GM23338 (cell line): Measurements from ENCODE around the gene CCDC127. TPM values are rescaled to one million over a fixed set of nuclear protein-coding genes. Genes with fewer than 3 reads are reported as not detected.

Experiments used
- ATAC-seq: fragments of 200-7000 bp; cut with Tn5 transposase; 3 replicates; pipeline ENCODE4 v1.9.1; 2020
- DNase-seq: peaks from one replicate; pipeline ENCODE4 v3.0.0-alpha.2; 2015; ENCODE audit warnings: low spot score
- H2AFZ ChIP-seq: fragments of 200-600 bp; sonication (generic); 2 replicates; pipeline ENCODE4 v1.8.0; 2016; ENCODE audit warnings: antibody characterized with exemption, mild to moderate bottlenecking, moderate library complexity
- H3F3A ChIP-seq: fragments of 200-600 bp; sonication (generic); replicated peaks from 2 replicates; pipeline ENCODE4 v1.8.0; 2017; ENCODE audit warnings: antibody characterized with exemption, mixed run types, low read depth
- H3K27ac ChIP-seq: fragments of 200-600 bp; sonication (generic); 2 replicates; pipeline ENCODE4 v1.6.1; 2016; ENCODE audit warnings: low read depth
- H3K27me3 ChIP-seq: fragments of 200-600 bp; sonication (generic); 2 replicates; pipeline ENCODE4 v1.8.0; 2016; ENCODE audit warnings: mild to moderate bottlenecking, mixed run types, moderate library complexity; ENCODE audit not compliant: insufficient read depth
- H3K36me3 ChIP-seq: fragments of 200-600 bp; sonication (generic); 2 replicates; pipeline ENCODE4 v1.8.0; 2016; ENCODE audit warnings: mild to moderate bottlenecking; ENCODE audit not compliant: insufficient read depth
- H3K4me1 ChIP-seq: fragments of 200-600 bp; sonication (generic); 2 replicates; pipeline ENCODE4 v1.8.0; 2016; ENCODE audit warnings: mild to moderate bottlenecking, moderate library complexity; ENCODE audit not compliant: insufficient read depth
- H3K4me2 ChIP-seq: fragments of 200-600 bp; sonication (generic); 2 replicates; pipeline ENCODE4 v1.7.1; 2017; ENCODE audit warnings: mixed run types
- H3K4me3 ChIP-seq: fragments of 200-600 bp; sonication (generic); 2 replicates; pipeline ENCODE4 v1.6.1; 2016; ENCODE audit warnings: mixed run types
- H3K79me2 ChIP-seq: fragments of 200-600 bp; sonication (generic); replicated peaks from 2 replicates; pipeline ENCODE4 v1.8.0; 2017; ENCODE audit warnings: mild to moderate bottlenecking; ENCODE audit not compliant: insufficient read depth
- H3K9me2 ChIP-seq: fragments of 200-600 bp; sonication (generic); 2 replicates; pipeline ENCODE4 v1.8.0; 2017; ENCODE audit not compliant: insufficient read depth
- H4K20me1 ChIP-seq: fragments of 200-600 bp; sonication (generic); replicated peaks from 2 replicates; pipeline ENCODE4 v1.8.0; 2017; ENCODE audit warnings: mild to moderate bottlenecking; ENCODE audit not compliant: insufficient read depth
- H3K27ac Mint-ChIP-seq: 2 replicates; pipeline ENCODE4 v1.8.0; 2020; ENCODE audit warnings: inconsistent platforms, mild to moderate bottlenecking, moderate library complexity, mixed read lengths
- H3K27me3 Mint-ChIP-seq: 3 replicates; pipeline ENCODE4 v1.8.0; 2022; ENCODE audit warnings: low read depth, mild to moderate bottlenecking, moderate library complexity, mixed read lengths, inconsistent platforms; ENCODE audit not compliant: insufficient read depth, poor library complexity
- H3K36me3 Mint-ChIP-seq: 3 replicates; pipeline ENCODE4 v1.8.0; 2021; ENCODE audit warnings: low read depth, mild to moderate bottlenecking, inconsistent platforms, moderate library complexity, mixed read lengths
- H3K4me1 Mint-ChIP-seq: 3 replicates; pipeline ENCODE4 v1.8.0; 2020; ENCODE audit warnings: mild to moderate bottlenecking, inconsistent platforms, mixed read lengths
- H3K4me3 Mint-ChIP-seq: 3 replicates; pipeline ENCODE4 v1.8.0; 2021; ENCODE audit warnings: moderate library complexity, mild to moderate bottlenecking, inconsistent platforms, mixed read lengths
- H3K9me3 Mint-ChIP-seq: 3 replicates; pipeline ENCODE4 v1.8.0; 2020; ENCODE audit warnings: moderate library complexity, mild to moderate bottlenecking, inconsistent platforms, mixed read lengths
- CREB1 ChIP-seq: fragments of 250-450 bp; sonication (Bioruptor Pico); IDR thresholded peaks from 2 replicates; pipeline ENCODE4 v1.5.0; 2020; ENCODE audit warnings: low read depth, mild to moderate bottlenecking, moderate library complexity
- EZH2 ChIP-seq: fragments of 200-600 bp; sonication (generic); IDR thresholded peaks from one replicate; pipeline ENCODE4 v1.8.0; 2017; ENCODE audit warnings: antibody characterized with exemption, mild to moderate bottlenecking, low read depth; ENCODE audit not compliant: unreplicated experiment
- EZH2phosphoT487 ChIP-seq: fragments of 200-600 bp; sonication (generic); IDR thresholded peaks from one replicate; pipeline ENCODE4 v1.8.1; 2018; ENCODE audit warnings: antibody characterized with exemption; ENCODE audit not compliant: unreplicated experiment
- JUNB ChIP-seq: IDR thresholded peaks from one replicate; pipeline ENCODE4 v1.6.1; 2016; ENCODE audit warnings: antibody characterized with exemption; ENCODE audit not compliant: unreplicated experiment
- NANOG ChIP-seq: IDR thresholded peaks from 2 replicates; pipeline ENCODE4 v1.6.1; 2016; ENCODE audit warnings: antibody characterized with exemption, borderline replicate concordance
- POLR2AphosphoS5 ChIP-seq: IDR thresholded peaks from 2 replicates; pipeline ENCODE4 v1.6.1; 2016; ENCODE audit warnings: antibody characterized with exemption, low read depth
- STAT1 ChIP-seq: IDR thresholded peaks from one replicate; pipeline ENCODE4 v1.6.1; 2016; ENCODE audit warnings: antibody characterized with exemption; ENCODE audit not compliant: unreplicated experiment
- ZNF114 ChIP-seq: fragments of 250-450 bp; sonication (Bioruptor Pico); IDR thresholded peaks from 2 replicates; pipeline ENCODE4 v1.5.0; 2020; ENCODE audit warnings: mild to moderate bottlenecking, moderate library complexity
- ZNF331 ChIP-seq: fragments of 250-450 bp; sonication (Bioruptor Pico); IDR thresholded peaks from 2 replicates; pipeline ENCODE4 v1.5.0; 2020; ENCODE audit warnings: low read depth, mild to moderate bottlenecking, moderate library complexity
- polyA plus RNA-seq: library from polyadenylated mRNA; unstranded; fragments of >200 nt; fragmentation: Nextera tagmentation; extraction: Ambion mirVana; gene quantifications from 2 replicates; pipeline ENCODE4 v1.2.1, GENCODE V29; 2016
- total RNA-seq: library from RNA; depleted of rRNA; stranded (reverse); fragments of >200 nt; shearing (Covaris generic); gene quantifications from 2 replicates; pipeline ENCODE4 v1.2.3, GENCODE V29; 2014
- TF ChIP-seq, protein P1 (sequence below): IDR thresholded peaks from one replicate; pipeline ENCODE4 v1.6.1; 2018; ENCODE audit warnings: antibody characterized with exemption; ENCODE audit not compliant: unreplicated experiment
- TF ChIP-seq, protein P2 (sequence below), 2 experiments: fragments of 200-600 bp in 1 of 2; sonication (generic) in 1 of 2; conservative IDR thresholded peaks; 2 replicates each; pipeline versions ENCODE4 v1.5.1 to v1.6.1; 2016 to 2017; ENCODE audit warnings: antibody characterized with exemption in 2 of 2, low read depth in 2 of 2, mild to moderate bottlenecking in 2 of 2, moderate library complexity in 1 of 2

CCDC127 gene
- total and polyA plus RNA-seq, 2 experiments from 2014 or later: 6.0 to 7.2 TPM

DNA sequence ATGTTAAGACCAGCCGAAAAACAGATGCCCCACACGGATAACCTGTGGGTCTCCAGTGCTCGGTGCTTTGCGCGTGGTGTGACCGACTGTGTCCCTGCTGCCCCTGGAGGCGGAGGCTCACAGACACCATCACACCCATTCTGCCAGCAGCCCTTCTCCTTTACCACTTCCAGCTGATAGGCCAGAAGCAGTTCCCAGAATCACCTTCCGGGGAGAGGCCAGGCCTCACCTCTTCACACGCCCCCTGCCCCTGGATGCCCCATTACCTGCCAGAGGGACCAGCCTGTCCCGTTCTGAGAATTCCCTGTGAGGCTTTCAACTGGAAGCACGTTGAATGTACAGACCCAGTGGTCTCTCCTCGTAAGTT is 48.2 kb downstream of the CCDC127 start (continued):
- TF ChIP-seq, protein P1, sequence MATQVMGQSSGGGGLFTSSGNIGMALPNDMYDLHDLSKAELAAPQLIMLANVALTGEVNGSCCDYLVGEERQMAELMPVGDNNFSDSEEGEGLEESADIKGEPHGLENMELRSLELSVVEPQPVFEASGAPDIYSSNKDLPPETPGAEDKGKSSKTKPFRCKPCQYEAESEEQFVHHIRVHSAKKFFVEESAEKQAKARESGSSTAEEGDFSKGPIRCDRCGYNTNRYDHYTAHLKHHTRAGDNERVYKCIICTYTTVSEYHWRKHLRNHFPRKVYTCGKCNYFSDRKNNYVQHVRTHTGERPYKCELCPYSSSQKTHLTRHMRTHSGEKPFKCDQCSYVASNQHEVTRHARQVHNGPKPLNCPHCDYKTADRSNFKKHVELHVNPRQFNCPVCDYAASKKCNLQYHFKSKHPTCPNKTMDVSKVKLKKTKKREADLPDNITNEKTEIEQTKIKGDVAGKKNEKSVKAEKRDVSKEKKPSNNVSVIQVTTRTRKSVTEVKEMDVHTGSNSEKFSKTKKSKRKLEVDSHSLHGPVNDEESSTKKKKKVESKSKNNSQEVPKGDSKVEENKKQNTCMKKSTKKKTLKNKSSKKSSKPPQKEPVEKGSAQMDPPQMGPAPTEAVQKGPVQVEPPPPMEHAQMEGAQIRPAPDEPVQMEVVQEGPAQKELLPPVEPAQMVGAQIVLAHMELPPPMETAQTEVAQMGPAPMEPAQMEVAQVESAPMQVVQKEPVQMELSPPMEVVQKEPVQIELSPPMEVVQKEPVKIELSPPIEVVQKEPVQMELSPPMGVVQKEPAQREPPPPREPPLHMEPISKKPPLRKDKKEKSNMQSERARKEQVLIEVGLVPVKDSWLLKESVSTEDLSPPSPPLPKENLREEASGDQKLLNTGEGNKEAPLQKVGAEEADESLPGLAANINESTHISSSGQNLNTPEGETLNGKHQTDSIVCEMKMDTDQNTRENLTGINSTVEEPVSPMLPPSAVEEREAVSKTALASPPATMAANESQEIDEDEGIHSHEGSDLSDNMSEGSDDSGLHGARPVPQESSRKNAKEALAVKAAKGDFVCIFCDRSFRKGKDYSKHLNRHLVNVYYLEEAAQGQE: no peak
- TF ChIP-seq, protein P2, sequence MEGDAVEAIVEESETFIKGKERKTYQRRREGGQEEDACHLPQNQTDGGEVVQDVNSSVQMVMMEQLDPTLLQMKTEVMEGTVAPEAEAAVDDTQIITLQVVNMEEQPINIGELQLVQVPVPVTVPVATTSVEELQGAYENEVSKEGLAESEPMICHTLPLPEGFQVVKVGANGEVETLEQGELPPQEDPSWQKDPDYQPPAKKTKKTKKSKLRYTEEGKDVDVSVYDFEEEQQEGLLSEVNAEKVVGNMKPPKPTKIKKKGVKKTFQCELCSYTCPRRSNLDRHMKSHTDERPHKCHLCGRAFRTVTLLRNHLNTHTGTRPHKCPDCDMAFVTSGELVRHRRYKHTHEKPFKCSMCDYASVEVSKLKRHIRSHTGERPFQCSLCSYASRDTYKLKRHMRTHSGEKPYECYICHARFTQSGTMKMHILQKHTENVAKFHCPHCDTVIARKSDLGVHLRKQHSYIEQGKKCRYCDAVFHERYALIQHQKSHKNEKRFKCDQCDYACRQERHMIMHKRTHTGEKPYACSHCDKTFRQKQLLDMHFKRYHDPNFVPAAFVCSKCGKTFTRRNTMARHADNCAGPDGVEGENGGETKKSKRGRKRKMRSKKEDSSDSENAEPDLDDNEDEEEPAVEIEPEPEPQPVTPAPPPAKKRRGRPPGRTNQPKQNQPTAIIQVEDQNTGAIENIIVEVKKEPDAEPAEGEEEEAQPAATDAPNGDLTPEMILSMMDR (conservative IDR thresholded peaks at IDR 0.05; ENCODE audit: low read depth in 2 of 2): no peak
- TF ChIP-seq EZH2phosphoT487 (no peak), STAT1 (no peak), EZH2 (no peak), CREB1 (CRISPR knock-in tag) (no peak)

DNA sequence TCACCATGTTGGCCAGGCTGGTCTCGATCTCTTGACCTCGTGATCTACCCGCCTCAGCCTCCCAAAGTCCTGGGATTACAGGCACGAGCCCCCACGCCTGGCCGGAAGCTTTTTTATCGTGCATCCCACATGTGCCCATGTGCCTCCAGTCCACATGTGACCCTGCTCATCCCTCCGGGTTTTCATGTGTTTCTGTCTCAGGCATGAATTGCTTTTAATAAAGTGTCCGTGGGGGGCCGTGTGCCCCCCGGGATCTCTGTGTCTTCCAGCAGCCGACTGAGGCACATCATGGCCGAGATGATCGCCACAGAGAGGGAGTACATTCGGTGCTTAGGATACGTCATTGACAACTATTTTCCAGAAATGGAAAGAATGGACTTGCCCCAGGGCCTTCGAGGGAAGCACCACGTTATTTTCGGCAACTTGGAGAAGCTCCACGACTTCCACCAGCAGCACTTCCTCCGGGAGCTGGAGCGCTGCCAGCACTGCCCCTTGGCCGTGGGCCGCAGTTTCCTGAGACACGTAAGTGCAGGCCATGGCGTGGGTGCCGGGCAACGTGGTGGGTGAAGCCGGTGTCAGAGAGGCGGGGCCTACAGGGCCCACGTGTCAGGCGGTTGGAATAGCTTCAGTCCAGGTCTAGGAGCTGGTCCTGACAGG is 48.8 kb downstream of the CCDC127 start:
- no peak for ATAC-seq
- no peaks in the 10 kb centered on the region for H3K4me1 ChIP-seq
- H3F3A ChIP-seq: no peaks in the 10 kb centered on the region
- H3K9me2 ChIP-seq: no peaks in the 10 kb centered on the region
- Mint-ChIP-seq H3K4me3 (no peak overlapping the region), H3K9me3 (peaks cover 12% of the 10 kb centered on the region), H3K36me3 (peaks cover 38% of the 10 kb centered on the region), H3K27ac (no peak overlapping the region), H3K4me1 (peaks cover 5% of the 10 kb centered on the region; the same call in 1 of the 3 replicates), H3K27me3 (peaks cover 14% of the 10 kb centered on the region)
- H3K27ac ChIP-seq: no peak overlapping the region
- no peak overlapping the region for H3K4me2 ChIP-seq
- H4K20me1 ChIP-seq: no peaks in the 10 kb centered on the region; the same call in 1 of the 2 replicates
- no peaks in the 10 kb centered on the region for H3K79me2 ChIP-seq
- no peaks in the 10 kb centered on the region for H3K27me3 ChIP-seq
- H3K4me3 ChIP-seq: no peak overlapping the region
- no peaks in the 10 kb centered on the region for H3K36me3 ChIP-seq
- H2AFZ ChIP-seq: no peak overlapping the region
- no peak for DNase-seq
- no peak for TF ChIP-seq POLR2AphosphoS5
- TF ChIP-seq NANOG: no peak
- no peak for TF ChIP-seq JUNB
- no peak for TF ChIP-seq CREB1 (CRISPR knock-in tag)
- no peak for TF ChIP-seq ZNF331 (CRISPR knock-in tag)
- TF ChIP-seq ZNF114 (CRISPR knock-in tag): no peak
- TF ChIP-seq STAT1: no peak
- TF ChIP-seq, protein P2 (conservative IDR thresholded peaks at IDR 0.05; ENCODE audit: low read depth in 2 of 2): no peak
- TF ChIP-seq EZH2phosphoT487: no peak
- TF ChIP-seq, protein P1: no peak
